Right lobe of liver (tissue), 4 donors: ENCODE results near the gene LRRTM4.

Source experiments
- POLR2A ChIP-seq: fragments of 450-650 bp; IDR thresholded peaks from one replicate; pipeline ENCODE4 v1.6.1; 2017; ENCODE audit warnings: antibody characterized with exemption, mild to moderate bottlenecking
- TF ChIP-seq, protein P1 (sequence below), 4 donors: fragments of 200-600 bp in 3 of 4; fragments of 450-650 bp in 1 of 4; IDR thresholded peaks; one replicate each; pipeline versions ENCODE4 v1.5.1 to v1.8.0; 2016 to 2022; ENCODE audit warnings: antibody characterized with exemption in 4 of 4, mild to moderate bottlenecking in 2 of 4
- donor health status: DM: no; HTN: no; CAD: no.
- donor health status: DM: no; HTN: no; CAD: no.
- donor health status: DM: no; HTN: yes; CAD: no.

DNA sequence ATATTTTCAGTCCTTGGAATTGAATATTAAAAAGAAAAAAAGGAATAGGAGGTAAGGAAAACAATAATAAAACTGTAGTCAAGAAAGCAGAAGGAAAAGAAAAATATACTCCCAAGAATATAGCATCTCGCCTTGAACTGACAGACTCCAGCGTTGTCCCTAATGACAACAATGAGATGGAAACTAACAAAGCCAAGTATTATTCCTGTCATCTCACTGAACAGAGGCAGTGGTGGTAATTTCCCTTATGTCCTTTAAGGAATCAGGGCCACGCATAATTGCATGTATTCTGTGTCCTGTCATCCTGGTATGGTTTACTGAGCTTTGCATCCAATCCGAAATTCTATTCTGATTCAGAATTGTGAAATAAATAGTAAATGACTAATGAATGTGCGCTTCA is 158.9 kb downstream of the LRRTM4 start:
- TF ChIP-seq POLR2A = no peak
- TF ChIP-seq, protein P1, sequence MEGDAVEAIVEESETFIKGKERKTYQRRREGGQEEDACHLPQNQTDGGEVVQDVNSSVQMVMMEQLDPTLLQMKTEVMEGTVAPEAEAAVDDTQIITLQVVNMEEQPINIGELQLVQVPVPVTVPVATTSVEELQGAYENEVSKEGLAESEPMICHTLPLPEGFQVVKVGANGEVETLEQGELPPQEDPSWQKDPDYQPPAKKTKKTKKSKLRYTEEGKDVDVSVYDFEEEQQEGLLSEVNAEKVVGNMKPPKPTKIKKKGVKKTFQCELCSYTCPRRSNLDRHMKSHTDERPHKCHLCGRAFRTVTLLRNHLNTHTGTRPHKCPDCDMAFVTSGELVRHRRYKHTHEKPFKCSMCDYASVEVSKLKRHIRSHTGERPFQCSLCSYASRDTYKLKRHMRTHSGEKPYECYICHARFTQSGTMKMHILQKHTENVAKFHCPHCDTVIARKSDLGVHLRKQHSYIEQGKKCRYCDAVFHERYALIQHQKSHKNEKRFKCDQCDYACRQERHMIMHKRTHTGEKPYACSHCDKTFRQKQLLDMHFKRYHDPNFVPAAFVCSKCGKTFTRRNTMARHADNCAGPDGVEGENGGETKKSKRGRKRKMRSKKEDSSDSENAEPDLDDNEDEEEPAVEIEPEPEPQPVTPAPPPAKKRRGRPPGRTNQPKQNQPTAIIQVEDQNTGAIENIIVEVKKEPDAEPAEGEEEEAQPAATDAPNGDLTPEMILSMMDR (IDR thresholded peaks at IDR 0.05) = no peak
